Endometrium (tissue), 2 donors: ENCODE data around the gene FBN2.

Source experiments
- FAIRE-seq: peaks from 2 replicates; lab custom pipeline; 2012; peaks lifted over from hg19 to GRCh38; lab: Jason Lieb, UNC
- donor health status: control.
- donor health status: control.

The FBN2 gene

DNA sequence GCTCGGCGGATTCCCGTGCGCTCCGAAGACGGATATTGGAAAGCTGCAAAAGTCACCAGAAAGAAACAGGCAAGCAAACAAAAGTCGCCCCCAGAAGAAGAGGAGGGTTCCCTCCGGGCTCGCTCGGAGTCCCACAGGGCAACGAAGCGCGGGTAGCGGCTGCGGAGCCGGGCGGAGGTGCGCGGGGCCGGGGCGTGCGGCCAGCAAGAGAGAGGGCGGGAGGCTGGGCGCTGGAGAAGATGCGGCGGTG lies at the start of gene FBN2:
TSS of gene FBN2 (minus strand) at position 246 of the 250 bp plus-strand sequence. CDS start 642 bp downstream, outside the sequence.
- no peak for FAIRE-seq

DNA sequence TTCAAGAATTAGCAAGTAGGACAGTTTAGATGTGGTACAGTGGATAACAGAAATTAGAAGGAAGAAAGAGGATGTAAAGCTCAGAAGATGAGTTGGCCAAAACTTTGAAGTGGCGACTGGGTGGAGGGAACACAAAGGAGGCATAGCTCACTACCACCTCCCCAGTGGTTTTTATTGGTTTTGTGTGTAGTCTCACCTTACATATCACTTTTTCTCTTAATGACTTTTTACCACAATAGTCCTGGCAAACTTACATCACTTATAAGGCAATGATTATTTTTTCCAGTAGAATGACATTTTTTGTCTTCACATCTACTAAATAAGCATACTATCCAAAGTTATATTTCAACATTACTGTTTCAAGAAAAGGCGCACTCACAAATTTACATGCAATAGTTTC lies 49.2 kb upstream of the FBN2 start:
- FAIRE-seq: no peak

DNA sequence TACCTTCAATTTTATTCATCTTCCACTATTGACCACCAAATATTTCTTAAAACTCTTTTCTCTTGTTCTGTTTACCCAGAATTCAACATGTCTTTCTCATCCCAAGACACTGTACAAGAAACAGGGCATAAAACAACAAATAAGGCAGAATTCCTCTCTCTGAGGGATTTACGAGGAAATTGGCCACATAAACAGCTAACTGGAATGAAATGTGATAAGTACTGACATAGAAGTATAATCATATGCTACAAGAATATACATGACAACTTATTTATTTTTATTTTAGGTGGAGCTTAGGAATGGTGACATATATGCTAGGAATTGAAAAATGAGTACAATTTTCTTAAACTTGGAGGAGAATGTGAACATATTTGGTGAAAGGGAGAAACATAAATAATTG lies 48.8 kb upstream of the FBN2 start:
- no peak for FAIRE-seq

DNA sequence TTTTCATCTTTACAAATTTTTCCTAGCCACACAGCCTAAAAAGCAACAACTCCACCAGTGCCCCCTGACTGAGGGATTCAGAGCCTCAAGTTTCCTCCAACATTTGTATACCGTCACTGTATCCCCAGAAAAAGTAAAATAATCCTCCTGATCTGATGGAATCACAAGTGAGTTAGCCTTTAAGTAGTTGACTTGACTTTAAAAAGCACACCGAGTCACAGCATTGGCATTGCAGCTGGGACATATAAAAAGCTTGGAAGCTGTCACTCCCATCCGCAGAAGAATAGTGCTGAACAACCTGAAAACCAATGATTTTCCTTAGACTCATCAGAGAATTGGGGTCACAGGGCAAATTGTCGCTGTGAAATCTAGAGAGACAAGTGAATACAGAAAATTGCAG lies 41.6 kb upstream of the FBN2 start:
- FAIRE-seq: no peak

DNA sequence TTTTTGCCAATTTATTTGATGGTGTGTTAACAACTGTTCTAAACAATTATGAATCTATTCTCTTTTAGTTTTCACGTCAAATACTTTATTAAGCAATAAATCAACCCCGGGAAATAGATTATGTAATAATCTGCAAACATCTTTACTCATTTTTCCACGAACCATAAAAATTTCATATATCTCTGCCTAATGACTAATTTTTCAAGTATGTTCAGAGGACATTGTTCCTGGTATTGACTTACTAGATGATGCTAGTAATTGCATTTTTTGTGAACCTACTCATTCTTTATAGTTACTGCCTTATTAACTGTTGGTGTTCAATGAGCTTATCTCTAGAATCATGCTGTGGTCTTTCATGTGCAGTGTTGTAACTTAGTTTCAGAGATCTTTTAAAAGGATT lies 41.0 kb upstream of the FBN2 start:
- no peak for FAIRE-seq

DNA sequence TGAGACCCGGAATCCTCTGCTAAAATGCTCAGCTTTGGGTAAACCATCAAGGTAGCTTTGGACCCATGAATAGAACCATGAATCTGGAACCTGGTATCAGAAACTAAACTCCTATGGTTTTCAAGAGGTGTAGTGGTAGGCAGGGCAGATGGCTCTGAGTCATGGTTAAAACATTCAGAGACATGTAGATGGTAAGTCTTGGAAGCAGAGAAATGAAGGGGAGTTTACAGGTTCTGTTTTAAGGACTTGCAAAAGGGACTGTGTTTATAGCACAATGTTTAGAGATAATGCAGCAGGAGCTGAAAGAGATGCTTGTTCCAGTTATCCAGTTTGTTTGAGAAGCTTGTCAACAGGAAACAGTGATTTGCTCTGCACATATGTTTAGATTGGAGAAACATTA lies 36.0 kb upstream of the FBN2 start:
- no peak for FAIRE-seq

DNA sequence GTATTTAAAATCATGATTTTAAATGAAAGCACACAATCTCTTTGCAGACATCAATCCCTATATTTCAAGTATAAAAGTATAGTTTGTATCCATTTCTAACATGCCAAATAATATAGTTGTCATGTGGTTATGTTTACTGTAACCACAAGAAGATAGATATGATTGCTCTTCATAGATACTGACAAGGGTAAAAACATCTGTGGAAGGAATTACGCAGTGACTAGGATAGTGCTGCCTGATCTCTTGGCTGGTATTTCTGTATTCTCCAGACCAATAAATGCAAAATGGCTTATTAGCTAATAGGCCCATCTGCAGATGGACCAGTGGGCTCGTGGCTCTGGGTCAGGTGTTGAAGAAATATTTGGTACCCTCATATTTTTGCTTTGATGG lies 34.9 kb upstream of the FBN2 start:
- no peak for FAIRE-seq

DNA sequence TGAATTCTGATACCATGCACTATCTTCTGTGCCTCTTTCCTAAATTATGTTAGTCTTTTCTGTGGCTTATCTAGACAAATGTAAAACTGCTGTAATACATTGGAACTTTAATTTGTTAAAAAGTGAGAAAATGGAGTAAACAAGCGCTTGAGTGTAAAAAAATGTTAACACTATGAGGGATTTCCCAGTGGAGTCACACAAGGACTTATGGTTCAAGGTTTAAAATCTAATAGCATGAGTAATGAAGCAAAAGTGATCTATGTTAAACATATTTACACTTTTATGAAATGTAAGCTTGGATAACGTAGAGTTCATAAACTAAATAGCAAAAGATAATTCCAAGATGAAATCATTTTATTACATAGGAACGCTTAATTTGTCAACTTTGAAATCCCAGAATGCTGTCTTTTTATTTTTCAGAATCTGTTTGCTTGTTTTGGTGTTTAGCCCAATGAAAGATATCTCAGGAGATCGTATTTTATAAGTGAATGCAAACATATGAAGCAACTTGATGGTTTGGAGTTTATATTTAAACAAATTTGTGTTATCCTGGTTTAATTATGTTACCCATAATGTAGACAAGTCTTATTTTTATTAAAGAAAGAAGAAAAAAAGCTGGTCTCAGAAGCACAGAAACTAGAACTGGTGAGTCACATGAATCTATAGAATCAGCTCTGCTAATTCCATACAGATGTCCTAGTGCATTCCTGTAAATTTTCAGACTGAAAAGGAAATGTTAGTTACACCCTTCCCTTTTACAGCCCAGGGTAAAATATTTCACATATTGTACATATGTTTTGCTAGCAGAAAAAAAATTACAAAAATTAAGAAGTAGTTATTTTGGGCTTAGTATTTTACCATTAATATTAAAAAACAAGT lies 34.2 kb upstream of the FBN2 start:
- FAIRE-seq: no peak

DNA sequence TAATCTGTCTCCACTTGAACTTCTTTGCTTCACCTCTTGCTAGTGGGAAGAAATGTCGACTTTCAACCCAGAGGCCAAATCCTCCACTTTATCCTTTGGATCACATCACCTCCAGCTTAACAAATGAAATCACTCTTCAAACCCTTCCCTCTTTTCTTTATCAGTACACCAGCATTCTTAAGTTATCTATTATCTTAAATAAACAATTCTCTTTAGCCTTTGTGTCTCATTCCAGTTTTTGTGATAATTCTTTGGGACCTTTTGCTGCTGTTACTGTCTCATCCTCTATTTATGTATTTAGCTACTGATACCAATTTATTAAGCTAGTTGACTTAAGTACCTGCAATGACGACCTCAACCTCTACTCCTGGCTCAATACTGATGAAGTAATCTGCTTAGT lies 28.1 kb upstream of the FBN2 start:
- FAIRE-seq: no peak

DNA sequence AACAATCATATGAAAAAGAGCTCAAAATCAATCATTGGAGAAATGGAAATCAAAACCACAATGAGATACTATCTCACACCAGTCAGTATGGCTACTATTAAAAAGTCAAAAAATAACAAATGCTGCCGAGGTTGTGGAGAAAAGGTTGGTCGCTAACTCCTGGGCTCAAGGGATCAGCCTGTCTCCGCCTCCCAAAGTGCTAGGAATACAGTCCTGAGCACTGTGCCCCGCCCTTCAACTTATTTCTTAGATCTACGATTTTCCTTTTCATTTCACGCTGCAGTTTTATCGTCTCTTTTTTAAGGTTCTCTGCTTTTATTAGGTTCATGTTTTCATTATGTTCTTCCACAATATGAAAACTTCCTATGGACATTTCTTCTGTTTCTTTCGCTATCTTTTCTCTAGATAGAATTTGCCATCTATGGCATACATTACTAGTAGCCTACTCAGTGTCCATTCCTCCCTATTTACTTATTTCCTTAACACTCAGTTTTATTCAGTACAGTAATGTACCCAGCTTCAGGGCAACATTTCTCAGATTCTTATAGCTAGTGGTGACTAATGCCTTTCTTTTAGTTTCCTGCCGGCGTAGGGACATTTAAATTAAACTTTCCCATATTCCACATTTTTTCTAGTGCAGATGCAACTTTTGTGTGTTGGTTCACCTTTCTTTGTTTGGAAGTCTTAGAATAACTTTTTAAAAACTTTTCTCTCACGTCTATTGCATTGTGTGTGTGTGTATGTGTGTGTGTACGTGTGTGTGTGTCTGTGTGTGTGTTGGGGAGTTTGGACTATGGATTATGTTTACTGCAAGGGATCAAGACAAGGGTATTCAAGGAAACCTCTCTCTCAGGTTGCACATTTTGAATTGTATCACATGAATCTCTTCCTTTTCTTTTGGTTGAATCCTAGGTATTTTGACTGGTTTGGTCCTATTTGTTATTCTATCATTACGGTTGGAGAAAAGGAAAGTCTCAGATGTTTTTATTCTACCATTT lies 21.6 kb upstream of the FBN2 start:
- no peak for FAIRE-seq

DNA sequence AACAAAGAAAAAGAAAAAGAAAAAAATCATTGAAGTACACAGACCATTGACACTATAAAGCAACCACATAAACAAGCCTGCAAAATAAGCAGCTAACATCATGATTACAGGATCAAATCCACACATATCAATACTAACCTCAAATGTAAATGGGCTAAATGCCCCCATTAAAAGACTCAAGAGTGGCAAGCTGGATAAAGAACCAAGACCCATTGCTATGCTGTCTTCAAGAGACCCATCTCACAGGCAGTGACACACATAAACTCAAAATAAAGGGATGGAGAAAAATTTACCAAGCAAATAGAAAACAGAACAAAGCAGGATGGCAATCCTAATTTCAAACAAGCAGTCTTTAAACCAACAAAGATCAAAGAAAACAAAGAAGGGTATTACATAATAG lies 15.7 kb upstream of the FBN2 start:
- FAIRE-seq: no peak

DNA sequence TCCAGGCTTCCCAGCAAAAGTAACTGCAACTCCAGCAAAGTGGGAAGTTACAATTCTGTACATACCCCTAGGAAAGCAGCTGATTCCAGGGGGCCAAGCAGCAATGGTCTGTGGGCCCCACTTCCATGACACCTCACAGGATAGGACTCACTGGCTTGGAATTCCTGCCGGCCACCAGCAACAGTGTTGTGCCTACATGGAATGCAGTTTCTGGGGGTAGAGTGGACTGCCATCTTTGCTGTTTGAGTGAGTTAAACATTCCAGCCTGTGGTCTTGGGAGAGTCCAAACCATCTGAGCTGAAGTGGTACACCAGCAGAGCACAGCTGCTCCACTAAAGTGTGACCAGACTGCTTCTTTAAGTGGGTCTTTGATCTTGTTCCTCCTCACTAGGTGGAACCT lies 13.4 kb upstream of the FBN2 start:
- FAIRE-seq: no peak

DNA sequence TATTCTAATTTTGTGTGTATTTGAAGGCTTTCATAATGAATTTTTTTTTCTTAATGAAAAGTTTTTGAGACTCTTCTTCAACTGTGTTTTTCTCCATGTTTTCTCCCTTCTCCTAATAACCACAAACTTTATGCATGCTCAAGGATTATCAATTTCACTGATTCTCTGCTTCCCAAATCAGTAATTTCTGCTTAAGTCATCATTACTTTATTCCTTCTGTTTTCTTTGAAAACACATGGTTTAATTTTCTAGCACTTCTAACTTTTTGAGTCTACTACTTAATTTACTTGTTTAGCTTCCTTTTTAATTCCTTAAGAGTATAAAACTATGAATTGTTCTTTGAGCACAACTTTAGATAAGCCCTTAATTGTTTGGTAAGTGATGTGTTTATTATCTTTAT lies 11.5 kb upstream of the FBN2 start:
- no peak for FAIRE-seq

DNA sequence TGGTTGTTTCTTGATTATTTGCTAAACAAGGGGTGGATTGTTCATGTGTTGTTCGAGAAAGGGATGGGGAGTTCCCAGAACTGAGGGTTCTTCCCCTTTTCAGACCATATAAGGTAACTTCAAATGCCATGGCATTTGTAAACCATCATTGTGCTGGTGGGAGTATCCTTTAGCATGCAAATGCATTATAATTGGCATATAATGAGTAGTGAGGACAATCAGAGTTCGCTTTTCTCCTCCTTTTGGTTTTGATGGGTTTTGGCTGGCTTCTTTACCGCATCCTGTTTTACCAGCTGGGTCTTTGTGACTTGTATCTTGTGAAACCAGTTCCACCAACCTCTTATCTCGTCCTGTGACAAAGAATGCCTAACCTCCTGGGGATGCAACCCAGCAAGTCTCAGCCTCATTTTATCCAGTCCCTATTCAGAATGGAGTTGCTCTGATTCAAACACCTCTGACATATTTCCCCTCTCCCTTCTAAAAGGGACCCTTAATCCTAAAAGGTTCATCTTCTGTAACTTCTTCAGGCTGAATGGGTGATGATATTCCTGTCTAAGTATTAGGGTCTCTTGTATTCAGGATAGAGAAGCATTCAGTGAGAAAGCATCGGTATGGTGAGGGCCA lies 8.7 kb upstream of the FBN2 start:
- no peak for FAIRE-seq

DNA sequence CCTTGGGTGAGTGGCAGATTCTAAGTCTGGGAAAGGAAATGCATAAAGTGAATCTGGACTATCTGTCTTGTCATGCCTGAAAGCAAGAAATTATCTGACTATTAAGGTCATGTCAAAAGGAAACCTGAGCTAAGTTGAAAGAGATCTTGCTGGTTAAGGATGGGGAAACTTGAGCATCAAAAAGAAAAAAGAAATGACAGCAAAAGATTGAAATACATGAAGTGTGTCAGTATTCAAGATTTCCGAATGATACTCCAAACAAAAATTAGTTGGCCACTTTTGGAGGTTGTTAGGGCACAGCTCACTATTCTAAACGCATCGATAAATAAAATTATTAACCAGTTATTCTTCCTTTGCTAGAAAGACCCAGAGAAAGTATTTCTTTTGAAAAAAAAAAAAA lies 3.3 kb upstream of the FBN2 start:
- FAIRE-seq: no peak

DNA sequence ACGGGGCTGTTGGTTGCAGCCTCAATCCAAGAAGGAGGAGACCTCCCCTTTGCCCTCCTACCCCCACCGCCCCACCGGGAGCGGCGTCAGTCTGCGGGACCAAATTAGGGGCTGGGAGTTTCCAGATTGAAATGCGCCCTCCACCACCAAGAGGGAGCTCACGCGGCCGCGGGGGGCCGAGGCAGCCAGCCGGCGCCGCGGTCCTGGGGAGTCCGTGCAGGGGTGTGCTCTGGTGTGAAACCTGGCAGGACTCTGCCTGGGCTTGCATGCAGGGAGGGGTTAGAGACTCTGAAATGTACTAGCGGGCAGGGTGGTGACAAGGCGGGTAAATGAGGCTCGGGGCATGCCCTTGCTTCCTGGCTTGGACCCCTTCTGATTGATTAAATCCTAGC lies 989 bp upstream of the FBN2 start:
- no peak for FAIRE-seq

DNA sequence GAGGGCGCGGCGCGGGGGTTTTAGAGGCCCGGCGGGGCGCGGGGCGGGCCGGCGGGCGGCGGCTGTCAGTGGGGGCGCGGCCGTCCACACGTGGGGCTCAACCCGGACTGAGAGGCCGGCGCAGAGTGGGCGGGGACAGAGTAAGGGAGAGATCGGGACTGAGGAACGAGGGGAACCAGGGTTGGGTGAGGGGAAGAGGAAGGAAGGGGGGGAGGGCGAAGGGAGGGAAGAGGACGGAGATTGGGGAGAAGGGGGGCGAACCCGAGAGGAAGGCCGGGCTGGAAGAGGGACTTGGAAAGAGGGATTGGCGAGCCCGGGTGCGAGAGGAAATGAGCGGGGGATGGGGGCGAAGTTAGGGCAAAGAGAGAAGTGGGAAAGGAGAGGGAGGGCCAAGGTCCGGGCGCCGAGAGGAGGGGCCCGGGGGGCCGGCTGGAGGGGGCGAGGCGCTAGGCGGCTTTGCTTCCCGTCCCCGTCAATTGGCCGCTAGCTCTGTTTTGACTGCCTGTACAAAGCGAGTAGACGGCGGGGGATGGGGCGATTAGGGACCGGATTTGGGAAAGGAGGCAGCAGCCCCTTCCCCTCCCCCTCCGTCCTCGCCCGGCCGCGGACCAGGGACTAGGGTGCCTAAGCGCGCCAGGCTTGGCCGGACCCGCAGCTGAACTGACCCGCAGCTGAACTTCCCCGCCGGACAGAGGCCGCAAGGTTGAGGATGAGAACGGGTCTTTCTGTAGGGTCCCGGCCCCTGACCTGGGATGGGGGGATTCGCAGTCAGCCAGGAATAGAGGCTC lies 399 bp upstream of the FBN2 start:
- FAIRE-seq: no peak

DNA sequence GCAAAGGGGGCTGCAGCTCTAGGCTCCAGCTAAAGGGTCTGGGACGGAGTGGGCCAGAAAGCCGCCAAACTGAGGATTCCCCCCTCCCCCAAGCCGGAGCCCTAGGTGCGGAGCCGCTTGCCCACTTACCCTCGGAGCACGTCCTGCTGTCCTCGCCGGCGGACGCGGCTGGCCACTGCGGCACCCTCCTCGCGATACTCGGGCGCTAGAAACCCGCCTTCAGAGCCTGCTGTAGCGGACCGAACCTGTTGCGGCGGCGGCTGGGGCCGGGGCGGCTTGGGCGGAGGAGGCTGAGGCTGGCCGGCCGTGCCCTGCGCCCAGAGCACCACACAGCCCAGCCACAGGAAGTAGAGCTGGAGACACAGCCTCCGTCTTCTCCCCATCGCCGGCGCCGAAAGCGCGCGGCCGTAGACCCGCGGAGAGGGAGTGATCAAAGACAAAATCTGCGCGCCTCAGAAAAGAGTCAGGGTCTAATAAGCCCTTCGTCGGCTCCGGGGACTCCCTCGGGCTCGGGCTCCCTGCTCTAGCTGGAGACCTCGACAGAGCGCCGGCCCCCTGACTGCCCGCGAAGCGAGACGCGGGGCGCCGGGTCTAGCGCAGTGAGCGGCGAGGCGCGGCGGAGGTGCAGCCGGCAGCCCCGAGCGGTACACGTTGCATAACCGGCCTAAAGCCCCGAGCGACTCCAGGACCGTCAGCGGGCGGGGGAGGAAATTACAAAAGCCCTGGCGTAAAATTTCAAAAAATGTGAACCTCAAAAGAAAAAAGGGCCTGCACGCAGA lies 635 bp downstream of the FBN2 start:
- no peak for FAIRE-seq

DNA sequence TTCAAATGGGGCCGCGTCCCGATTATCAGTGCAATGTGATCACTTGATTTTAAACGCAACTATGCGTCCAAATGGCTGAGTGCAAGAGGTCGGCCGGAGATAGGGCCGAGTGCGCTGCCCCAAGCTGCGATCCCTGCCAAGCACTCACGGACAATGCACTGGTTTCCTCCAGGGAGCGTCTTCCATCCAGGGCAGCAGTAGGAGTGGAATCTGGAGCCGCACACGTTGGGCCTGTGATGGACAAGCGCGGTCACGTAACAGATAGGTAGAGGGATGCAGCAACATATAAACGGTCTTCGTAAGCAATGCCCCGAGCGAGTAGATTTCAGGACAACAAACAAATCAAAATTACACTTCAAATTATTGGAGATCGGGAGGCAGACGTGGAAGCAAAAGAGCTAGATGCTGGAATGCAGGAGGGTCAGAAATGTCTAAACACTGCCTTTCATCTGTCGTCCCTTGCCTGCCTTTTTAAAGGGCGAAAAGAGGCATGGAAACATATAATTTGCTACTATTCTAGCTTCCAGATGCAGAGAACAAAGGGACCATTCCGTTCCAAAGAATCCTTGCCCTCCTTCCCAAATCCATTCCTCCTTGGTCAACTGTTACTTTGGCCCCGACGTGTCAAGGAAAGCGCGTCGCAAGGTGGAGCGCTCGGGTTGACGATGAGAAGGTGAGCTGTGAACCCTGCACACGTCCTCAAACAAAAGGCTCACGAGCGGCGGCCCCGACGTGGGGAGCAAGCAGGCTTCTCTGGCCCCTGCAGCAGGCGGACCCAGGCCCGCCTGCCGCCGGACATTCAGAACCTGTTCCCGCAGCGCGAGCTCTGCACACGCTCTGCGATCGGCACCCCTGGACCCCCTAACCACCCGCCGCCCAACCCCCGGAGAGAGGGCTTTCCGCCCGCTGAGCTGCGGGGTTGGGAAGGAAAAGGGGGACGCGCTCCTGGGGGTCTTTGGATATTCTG lies 1.5 kb downstream of the FBN2 start:
- FAIRE-seq: no peak

DNA sequence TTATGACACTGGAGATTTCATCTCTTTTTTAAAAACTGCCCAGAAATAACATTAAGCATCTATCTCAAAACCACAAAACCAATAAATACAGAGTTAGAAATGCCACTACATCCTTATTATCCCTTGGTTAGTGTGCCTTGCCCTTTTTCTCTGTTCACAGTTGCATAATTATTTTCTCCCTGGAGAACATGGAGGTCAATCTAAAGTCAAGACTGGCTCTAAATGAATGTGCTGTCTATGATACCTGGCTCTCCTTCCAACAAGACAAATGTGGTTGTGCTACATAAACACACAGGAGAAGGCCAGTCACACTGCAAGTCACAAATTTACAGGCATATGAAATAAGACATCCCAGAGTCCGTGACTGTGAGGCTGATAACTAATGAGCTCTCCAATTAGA lies 2.8 kb downstream of the FBN2 start:
- no peak for FAIRE-seq
